ENCODE data around the gene VWA3A. TPM values are rescaled to one million over a fixed set of nuclear protein-coding genes. Genes with fewer than 3 reads are reported as not detected.

VWA3A gene
- total and polyA plus RNA-seq, 2 experiments from 2014 or later, result 0.45 TPM; not detected in 1

- TF ChIP-seq CTCF (conservative IDR thresholded peaks at IDR 0.05; ENCODE audit: low read depth in 2 of 2), result peak in 1 of 2 experiments; percentile 34; a peak in 2 of 4 replicates
Measured at GRCh38 chr16:22198547-22199293, 106.4 kb downstream of the VWA3A start (continued).

- H3K36me3 Mint-ChIP-seq (ENCODE audit: low read depth), result peaks cover 3% of the 10 kb centered on the region; the same call in 1 of the 3 replicates
- no peak for ATAC-seq
- Histone ChIP-seq H3K36me3 (ENCODE audit: insufficient read depth) (no peaks in the 10 kb centered on the region), H3K27me3 (ENCODE audit: insufficient read depth) (no peaks in the 10 kb centered on the region), H4K20me1 (replicated peaks; ENCODE audit: insufficient read depth) (peaks cover under 1% of the 10 kb centered on the region; the same call in 1 of the 2 replicates), H3K27ac (ENCODE audit: low read depth) (no peak overlapping the region), H3K4me1 (ENCODE audit: insufficient read depth) (peaks cover 12% of the 10 kb centered on the region; the same call in 1 of the 2 replicates), H3K79me2 (replicated peaks; ENCODE audit: insufficient read depth) (peaks cover 7% of the 10 kb centered on the region), H3K9me2 (ENCODE audit: insufficient read depth) (no peaks in the 10 kb centered on the region), H3K4me3 (no peak overlapping the region), H3F3A (replicated peaks; ENCODE audit: low read depth) (peaks cover 23% of the 10 kb centered on the region), H2AFZ (no peak overlapping the region), H3K4me2 (no peak overlapping the region)
- no peaks in the 10 kb centered on the region; the same call in 2 of the 3 replicates for H3K9me3 Mint-ChIP-seq
- TF ChIP-seq JUNB (IDR thresholded peaks at IDR 0.05; ENCODE audit: unreplicated experiment), result no peak
- TF ChIP-seq NANOG (IDR thresholded peaks at IDR 0.05; ENCODE audit: borderline replicate concordance), result no peak
- no peak for TF ChIP-seq REST (IDR thresholded peaks at IDR 0.05; ENCODE audit: unreplicated experiment)
- TF ChIP-seq STAT1 (IDR thresholded peaks at IDR 0.05; ENCODE audit: unreplicated experiment), result no peak
- TF ChIP-seq POLR2AphosphoS5 (IDR thresholded peaks at IDR 0.05; ENCODE audit: low read depth), result no peak
- H3K4me1 Mint-ChIP-seq, result peaks cover 7% of the 10 kb centered on the region; the same call in 2 of the 3 replicates
- no peak overlapping the region for H3K4me3 Mint-ChIP-seq
- H3K27ac Mint-ChIP-seq, result no peak overlapping the region
- no peak for DNase-seq (ENCODE audit: low spot score)
- peaks cover 3% of the 10 kb centered on the region for H3K27me3 Mint-ChIP-seq (ENCODE audit: insufficient read depth, low read depth, poor library complexity)
Measured at GRCh38 chr16:22202261-22202637, 109.9 kb downstream of the VWA3A start.

- Mint-ChIP-seq H3K27ac (no peak overlapping the region), H3K27me3 (ENCODE audit: insufficient read depth, low read depth, poor library complexity) (peaks cover 10% of the 10 kb centered on the region)
Measured at GRCh38 chr16:22203091-22203490, 110.8 kb downstream of the VWA3A start.

More at GRCh38 chr16:22203091-22203490, 110.8 kb downstream of the VWA3A start:
- peaks cover 24% of the 10 kb centered on the region for H3F3A ChIP-seq (replicated peaks; ENCODE audit: low read depth)
- TF ChIP-seq CREB1 (CRISPR knock-in tag; IDR thresholded peaks at IDR 0.05; ENCODE audit: low read depth) (no peak), ZNF331 (CRISPR knock-in tag; IDR thresholded peaks at IDR 0.05; ENCODE audit: low read depth) (no peak), ETS1 (IDR thresholded peaks at IDR 0.05) (no peak), REST (IDR thresholded peaks at IDR 0.05; ENCODE audit: unreplicated experiment) (no peak), POLR2AphosphoS5 (IDR thresholded peaks at IDR 0.05; ENCODE audit: low read depth) (no peak)
- Mint-ChIP-seq H3K4me3 (no peak overlapping the region), H3K4me1 (peaks cover 14% of the 10 kb centered on the region), H3K36me3 (ENCODE audit: low read depth) (peaks cover 3% of the 10 kb centered on the region; the same call in 1 of the 3 replicates), H3K9me3 (no peaks in the 10 kb centered on the region; the same call in 2 of the 3 replicates)
- DNase-seq (ENCODE audit: low spot score) (no peak), ATAC-seq (no peak)
- no peak overlapping the region for H3K4me3 ChIP-seq
- peaks cover 9% of the 10 kb centered on the region for H4K20me1 ChIP-seq (replicated peaks; ENCODE audit: insufficient read depth)
- no peaks in the 10 kb centered on the region for H3K9me2 ChIP-seq (ENCODE audit: insufficient read depth)
- H3K27ac ChIP-seq (ENCODE audit: low read depth), result no peak overlapping the region
- H3K36me3 ChIP-seq (ENCODE audit: insufficient read depth), result no peaks in the 10 kb centered on the region
- no peaks in the 10 kb centered on the region for H3K27me3 ChIP-seq (ENCODE audit: insufficient read depth)
- peaks cover 20% of the 10 kb centered on the region; the same call in 1 of the 2 replicates for H3K4me1 ChIP-seq (ENCODE audit: insufficient read depth)
- H2AFZ ChIP-seq, result no peak overlapping the region
- H3K4me2 ChIP-seq, result no peak overlapping the region
- H3K79me2 ChIP-seq (replicated peaks; ENCODE audit: insufficient read depth), result peaks cover 15% of the 10 kb centered on the region
